HG03520 (cell line): ENCODE results near the gene SLC25A51.
"Not testable (repeated sequence)": the region's sequence is repeated elsewhere in the genome, so short reads cannot be mapped to it uniquely, and the experiment has no call there.

Experiments used
- ATAC-seq: cut with Tn5 transposase; IDR thresholded peaks from one replicate; pipeline ENCODE4 v1.9.1; 2021; ENCODE audit warnings: mild to moderate bottlenecking, moderate library complexity; ENCODE audit not compliant: unreplicated experiment

Gene SLC25A51

GRCh38 chr9:37908283-37908682 lies 4.4 kb upstream of the SLC25A51 start:
- no peak for ATAC-seq

- ATAC-seq, result no peak
Observed at GRCh38 chr9:37906312-37907239, 2.6 kb upstream of the SLC25A51 start.

- ATAC-seq, result no peak
Observed at GRCh38 chr9:37905776-37906175, 1.8 kb upstream of the SLC25A51 start.

- ATAC-seq, result no peak
Observed at GRCh38 chr9:37905131-37905505, 1.2 kb upstream of the SLC25A51 start.

GRCh38 chr9:37904445-37905130 lies 661 bp upstream of the SLC25A51 start:
- no peak for ATAC-seq

GRCh38 chr9:37902796-37903646 lies 906 bp downstream of the SLC25A51 start:
- no peak for ATAC-seq

GRCh38 chr9:37902131-37902530 lies 1.8 kb downstream of the SLC25A51 start:
- ATAC-seq, result no peak

GRCh38 chr9:37899041-37899440 lies 4.9 kb downstream of the SLC25A51 start:
- ATAC-seq, result no peak

- no peak for ATAC-seq
Observed at GRCh38 chr9:37897665-37898064, 6.3 kb downstream of the SLC25A51 start.

- no peak for ATAC-seq
Observed at GRCh38 chr9:37892063-37892462, 11.9 kb downstream of the SLC25A51 start.

- ATAC-seq, result not testable (repeated sequence)
Observed at GRCh38 chr9:37891042-37891441, 12.9 kb downstream of the SLC25A51 start.

- ATAC-seq, result no peak
Observed at GRCh38 chr9:37889536-37889935, 14.4 kb downstream of the SLC25A51 start.

- ATAC-seq, result not testable (repeated sequence)
Observed at GRCh38 chr9:37887977-37888583, 15.8 kb downstream of the SLC25A51 start.

- ATAC-seq, result no peak
Observed at GRCh38 chr9:37880916-37881479, 22.9 kb downstream of the SLC25A51 start.

- no peak for ATAC-seq
Observed at GRCh38 chr9:37876376-37876775, 27.6 kb downstream of the SLC25A51 start.

- no peak for ATAC-seq
Observed at GRCh38 chr9:37873955-37874354, 30.0 kb downstream of the SLC25A51 start.

GRCh38 chr9:37870799-37871176 lies 33.1 kb downstream of the SLC25A51 start:
- ATAC-seq, result no peak

GRCh38 chr9:37870081-37870798 lies 33.7 kb downstream of the SLC25A51 start:
- no peak for ATAC-seq

- ATAC-seq, result no peak
Observed at GRCh38 chr9:37862530-37862929, 41.4 kb downstream of the SLC25A51 start.

GRCh38 chr9:37859043-37859442 lies 44.9 kb downstream of the SLC25A51 start:
- ATAC-seq, result no peak
